NT2/D1 (cell line): ENCODE results near the gene NMNAT1.
A peak's percentile ranks its signal among the peaks of the same experiment; 100 is the strongest.

Source experiments
- DNase-seq: peaks from one replicate; pipeline ENCODE4 v3.0.0-alpha.2; 2011; ENCODE audit warnings: low read depth, low spot score
- H3K27me3 ChIP-seq: 2 replicates; pipeline ENCODE4 v1.6.0; 2011; ENCODE audit warnings: mild to moderate bottlenecking; ENCODE audit not compliant: insufficient read length, insufficient read depth
- H3K36me3 ChIP-seq: 2 replicates; pipeline ENCODE4 v1.6.1; 2011; ENCODE audit warnings: mild to moderate bottlenecking, low read length, mixed read lengths; ENCODE audit not compliant: insufficient read depth, insufficient read length
- H3K4me1 ChIP-seq: 2 replicates; pipeline ENCODE4 v1.5.1; 2011; ENCODE audit not compliant: insufficient read depth, insufficient read length
- H3K4me3 ChIP-seq: 2 replicates; pipeline ENCODE4 v1.5.1; 2011; ENCODE audit warnings: low read depth; ENCODE audit not compliant: insufficient read length
- H3K9ac ChIP-seq: 2 replicates; pipeline ENCODE4 v1.6.0; 2011; ENCODE audit warnings: low read depth; ENCODE audit not compliant: insufficient read length
- H3K9me3 ChIP-seq: 2 replicates; pipeline ENCODE4 v1.5.1; 2011; ENCODE audit warnings: mild to moderate bottlenecking, low read length; ENCODE audit not compliant: insufficient read depth
- SUZ12 ChIP-seq: IDR thresholded peaks from 2 replicates; pipeline ENCODE4 v1.6.1; 2011; ENCODE audit not compliant: insufficient read length, insufficient read depth; ENCODE audit errors: extremely low read depth
- YY1 ChIP-seq: IDR thresholded peaks from 2 replicates; pipeline ENCODE4 v1.6.1; 2011; ENCODE audit not compliant: insufficient read length, insufficient read depth
- ZNF274 ChIP-seq: IDR thresholded peaks from 2 replicates; pipeline ENCODE4 v1.6.1; 2011; ENCODE audit warnings: mild to moderate bottlenecking, low read depth, low read length

Gene NMNAT1

GRCh38 chr1:9904596-9904995, 38.7 kb upstream of the NMNAT1 start:
- no peak for DNase-seq
- Histone ChIP-seq H3K9ac (no peak overlapping the region), H3K4me1 (peaks cover 2% of the 10 kb centered on the region)

DNA sequence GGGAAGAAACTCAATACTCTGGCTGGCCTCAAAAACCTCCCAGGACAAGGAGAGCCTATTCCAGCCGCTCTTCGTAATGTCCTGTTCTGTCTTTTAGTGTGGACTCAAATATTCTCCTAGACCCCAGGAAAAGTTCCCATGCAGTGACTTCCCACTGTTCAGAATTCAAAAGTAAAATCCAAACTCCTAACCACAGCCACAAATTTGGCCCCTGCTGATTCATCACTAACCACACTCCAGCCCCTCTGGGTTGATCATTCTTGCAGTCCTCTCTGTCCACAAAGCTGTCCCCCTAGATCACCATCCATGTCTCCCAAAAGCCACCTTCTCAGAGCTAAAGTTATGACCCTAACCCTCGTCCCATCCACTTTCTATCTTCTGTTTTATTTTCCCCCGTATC, 38.3 kb upstream of the NMNAT1 start:
- H3K4me1 ChIP-seq = peaks cover 2% of the 10 kb centered on the region
- peaks cover 4% of the 10 kb centered on the region for H3K36me3 ChIP-seq
- TF ChIP-seq YY1 (no peak), SUZ12 (no peak), ZNF274 (no peak)
- H3K9me3 ChIP-seq = no peaks in the 10 kb centered on the region
- no peak for DNase-seq
- no peaks in the 10 kb centered on the region for H3K27me3 ChIP-seq
- H3K9ac ChIP-seq = no peak overlapping the region
- H3K4me3 ChIP-seq = no peak overlapping the region

More at GRCh38 chr1:9904596-9904995, 38.7 kb upstream of the NMNAT1 start:
- no peaks in the 10 kb centered on the region for H3K27me3 ChIP-seq
- H3K36me3 ChIP-seq = peaks cover 4% of the 10 kb centered on the region
- no peaks in the 10 kb centered on the region for H3K9me3 ChIP-seq
- no peak for TF ChIP-seq ZNF274
- no peak for TF ChIP-seq YY1
- no peak for TF ChIP-seq SUZ12
- H3K4me3 ChIP-seq = no peak overlapping the region

- H3K9ac ChIP-seq = no peak overlapping the region
- TF ChIP-seq ZNF274 (no peak), YY1 (no peak), SUZ12 (no peak)
- H3K9me3 ChIP-seq = no peaks in the 10 kb centered on the region
- peaks cover 2% of the 10 kb centered on the region for H3K4me1 ChIP-seq
- peaks cover 4% of the 10 kb centered on the region for H3K36me3 ChIP-seq
- no peak overlapping the region for H3K4me3 ChIP-seq
- DNase-seq = no peak
- H3K27me3 ChIP-seq = no peaks in the 10 kb centered on the region
Measured at GRCh38 chr1:9906466-9906865, 36.8 kb upstream of the NMNAT1 start.

GRCh38 chr1:9907441-9907840, 35.8 kb upstream of the NMNAT1 start:
- no peak overlapping the region for H3K4me3 ChIP-seq
- no peak overlapping the region for H3K9ac ChIP-seq
- no peaks in the 10 kb centered on the region for H3K9me3 ChIP-seq
- no peaks in the 10 kb centered on the region for H3K36me3 ChIP-seq
- TF ChIP-seq SUZ12 (no peak), YY1 (no peak), ZNF274 (no peak)
- H3K4me1 ChIP-seq = peaks cover 2% of the 10 kb centered on the region
- no peak for DNase-seq
- H3K27me3 ChIP-seq = no peaks in the 10 kb centered on the region

DNA sequence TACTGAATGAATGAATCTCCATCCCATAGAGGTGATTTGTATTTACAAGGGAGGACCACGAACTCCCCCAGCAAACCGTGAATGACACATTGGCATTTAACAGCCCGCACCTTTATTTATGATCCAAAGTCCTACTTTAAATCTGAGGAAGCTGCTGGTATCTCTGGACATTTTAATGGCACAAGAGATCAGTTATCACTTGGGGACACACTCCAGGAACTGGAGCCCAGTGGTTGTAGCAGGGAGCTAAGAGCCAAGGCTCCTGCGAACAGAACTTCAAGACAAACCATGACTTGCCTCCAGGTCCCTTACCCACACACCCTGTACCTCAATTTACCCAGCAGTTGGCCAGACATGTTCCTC, 34.4 kb upstream of the NMNAT1 start:
- no peaks in the 10 kb centered on the region for H3K9me3 ChIP-seq
- no peak for TF ChIP-seq ZNF274
- TF ChIP-seq SUZ12 = no peak
- no peak for TF ChIP-seq YY1
- H3K27me3 ChIP-seq = no peaks in the 10 kb centered on the region
- H3K9ac ChIP-seq = peak overlapping the region; percentile 67
- no peak overlapping the region for H3K4me3 ChIP-seq
- no peak for DNase-seq
- H3K36me3 ChIP-seq = no peaks in the 10 kb centered on the region
- peaks cover 2% of the 10 kb centered on the region for H3K4me1 ChIP-seq

DNA sequence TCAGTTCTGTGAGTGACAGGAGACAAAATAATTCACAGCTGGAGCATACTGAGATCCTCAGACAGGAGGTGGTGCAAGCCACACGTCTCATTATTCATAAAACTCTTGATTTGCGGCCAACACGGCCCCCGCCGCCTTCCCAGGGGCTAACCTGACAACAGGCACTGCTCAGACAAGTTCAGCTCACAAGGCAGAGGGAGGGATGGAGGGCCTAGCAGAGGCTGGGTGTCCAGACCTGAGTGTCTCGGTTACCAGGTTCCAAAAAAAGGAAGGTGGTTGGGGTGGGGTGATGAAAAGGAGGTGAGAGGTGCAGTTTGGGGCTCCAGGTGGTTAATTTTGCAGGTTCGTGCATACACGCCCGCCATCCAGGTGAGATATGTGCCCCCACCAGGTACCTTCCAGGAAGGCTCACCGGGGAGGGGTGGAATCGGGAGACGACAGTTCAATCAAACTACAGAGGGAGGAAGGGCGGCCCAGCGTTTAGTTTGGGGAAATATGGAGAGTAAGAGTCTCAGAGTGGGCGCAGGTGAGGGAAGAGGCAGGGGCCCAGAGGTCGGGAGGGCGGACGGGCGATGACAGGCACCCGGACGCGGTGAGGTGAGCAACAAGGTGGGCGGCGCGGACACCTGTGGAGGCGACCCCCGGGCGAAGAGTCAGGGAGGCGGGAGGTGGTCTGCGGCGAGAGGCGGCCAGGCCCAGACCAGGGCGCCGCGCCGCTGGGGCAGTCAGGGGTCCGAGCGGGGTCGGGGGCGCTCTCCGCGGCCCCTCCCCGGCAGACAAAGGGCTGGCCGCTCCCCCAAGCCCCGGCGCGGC, 33.8 kb upstream of the NMNAT1 start:
- H3K4me3 ChIP-seq = peak overlapping the region; percentile 59
- no peaks in the 10 kb centered on the region for H3K9me3 ChIP-seq
- no peak for DNase-seq
- no peaks in the 10 kb centered on the region for H3K27me3 ChIP-seq
- H3K9ac ChIP-seq = peak overlapping the region; percentile 67
- no peaks in the 10 kb centered on the region for H3K36me3 ChIP-seq
- H3K4me1 ChIP-seq = peaks cover 2% of the 10 kb centered on the region
- TF ChIP-seq ZNF274 (no peak), SUZ12 (no peak), YY1 (no peak)

- no peaks in the 10 kb centered on the region for H3K27me3 ChIP-seq
- H3K4me1 ChIP-seq = peaks cover 2% of the 10 kb centered on the region
- no peak for TF ChIP-seq SUZ12
- no peaks in the 10 kb centered on the region for H3K9me3 ChIP-seq
- no peaks in the 10 kb centered on the region for H3K36me3 ChIP-seq
- H3K9ac ChIP-seq = peak within 1 kb of the TSS; percentile 74
- H3K4me3 ChIP-seq = peak within 1 kb of the TSS; percentile 59
- no peak for DNase-seq
Measured at GRCh38 chr1:9910076-9910422, 33.2 kb upstream of the NMNAT1 start, which contains the start of gene CTNNBIP1. TSS of gene CTNNBIP1 (minus strand) at chr1:9910269. CDS start at chr1:9872064, 38,205 bp downstream.
